ENCODE measurements around the gene MAF. TPM values are rescaled to one million over a fixed set of nuclear protein-coding genes. Genes with fewer than 3 reads are reported as not detected.

MAF gene
- total and polyA plus RNA-seq, 2 of the 13 experiments (the other 11 are each of a cell fraction or from before 2014, with no cell fraction given), result 0.07 to 0.31 TPM

DNA sequence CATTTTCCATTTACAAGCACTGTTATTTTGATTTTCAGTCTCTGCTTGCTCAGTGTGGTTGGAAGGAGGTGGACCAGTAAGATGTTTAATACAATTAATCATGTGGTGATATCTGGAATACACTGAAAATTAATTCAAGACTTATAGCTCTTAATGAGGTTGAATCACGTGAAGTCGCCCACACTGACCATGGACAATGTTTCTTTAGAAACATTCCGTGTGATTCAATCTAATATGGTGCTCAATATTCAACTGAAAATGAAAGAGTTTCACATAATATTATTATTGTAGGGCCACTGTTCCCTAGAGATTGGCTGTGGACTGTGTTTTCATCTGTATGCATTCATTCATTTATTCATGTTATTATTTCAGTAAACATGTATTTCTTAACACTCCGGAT lies 45.2 kb upstream of the MAF start:
- no peak for ATAC-seq
- BruUV-seq (replicated peaks), result no TSS peak
- H3K4me3 ChIP-seq (replicated peaks in 1 of 3; ENCODE audit: insufficient read depth in 1 of 3, low read depth in 2 of 3, low read length in 3 of 3), result no peak overlapping the region
- CTCF ChIA-PET (ENCODE audit: low intra/inter-chr PET ratio, low total read pairs), result no interaction called here
- no peaks in the 10 kb centered on the region for H3K9me3 ChIP-seq (ENCODE audit: low read length)
- H3K4me2 ChIP-seq (ENCODE audit: low read depth, low read length), result no peak overlapping the region
- H3K27me3 ChIP-seq (ENCODE audit: control insufficient read depth in 1 of 2, insufficient read depth in 2 of 2, low read length in 2 of 2), result no peaks in the 10 kb centered on the region; a peak in 1 of 5 replicates
- intact Hi-C loops (cut with micrococcal nuclease; ENCODE audit: unreplicated experiment) (no loop called here), in situ Hi-C loops (cut with HindIII; ENCODE audit: extremely low pct_ligation_motif_present, low pct_unique_long_range_greater_than_20kb) (no loop called here)
- no peaks in the 10 kb centered on the region for H3K79me2 ChIP-seq (ENCODE audit: insufficient read depth, low read length)
- no peak overlapping the region for H3K9ac ChIP-seq (ENCODE audit: insufficient read depth, low read depth, low read length)
- POLR2A ChIA-PET, result no interaction called here
- no peak overlapping the region for H3K27ac ChIP-seq (ENCODE audit: extremely low read length, insufficient read depth, low read length)
- no peaks in the 10 kb centered on the region for H4K20me1 ChIP-seq (ENCODE audit: insufficient read depth, low read length)
- H3K4me1 ChIP-seq (ENCODE audit: insufficient read depth, low read length), result no peaks in the 10 kb centered on the region
- no peak for DNase-seq (ENCODE audit: low spot score)
- H2AFZ ChIP-seq (ENCODE audit: low read length), result no peak overlapping the region
- WGBS (ENCODE audit: low lambda C conversion rate), result 52% methylated on average over 4 of the region's 4 CpGs
- no peak for FAIRE-seq
- no peaks in the 10 kb centered on the region for H3K36me3 ChIP-seq (replicated peaks in 1 of 2; ENCODE audit: control insufficient read depth in 1 of 2, insufficient read depth in 2 of 2, low read length in 2 of 2)
- no peak for TF ChIP-seq TOE1 (CRISPR knock-in tag; IDR thresholded peaks at IDR 0.05)

DNA sequence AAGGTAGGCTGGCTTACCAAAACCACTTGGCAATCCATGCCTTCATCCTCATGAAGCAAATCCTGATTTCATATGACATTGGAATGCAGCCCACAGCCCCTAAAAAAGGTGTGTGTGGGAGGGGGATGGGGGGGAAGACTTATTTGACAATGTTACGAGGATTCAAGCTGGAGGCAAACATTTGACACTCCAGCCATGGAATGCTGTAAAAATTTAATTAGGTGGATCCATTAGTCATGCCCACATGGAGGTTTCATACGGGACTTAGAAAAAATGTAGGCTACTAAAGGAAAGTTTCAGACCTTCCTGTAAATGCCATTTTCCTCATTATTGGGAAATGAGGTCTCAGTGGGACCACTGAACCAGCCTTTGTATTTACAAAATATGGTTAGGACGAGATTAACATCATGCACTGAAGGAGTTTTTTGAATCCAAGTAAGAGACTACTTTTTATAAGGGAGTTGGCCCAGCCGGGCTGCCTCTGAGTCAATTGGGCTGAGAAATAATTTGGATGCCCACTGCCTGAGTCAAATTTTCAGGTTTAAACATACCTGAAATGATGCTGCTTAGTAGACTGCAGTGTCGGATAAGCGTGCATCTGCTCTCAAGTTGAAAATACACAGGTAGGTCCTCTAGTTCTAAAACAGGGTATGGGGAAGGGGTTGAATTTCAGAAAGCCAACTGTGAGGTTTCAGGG lies 44.6 kb upstream of the MAF start:
- no peak for FAIRE-seq
- no peak overlapping the region for H3K4me3 ChIP-seq (replicated peaks in 1 of 3; ENCODE audit: insufficient read depth in 1 of 3, low read depth in 2 of 3, low read length in 3 of 3)
- no peak for ATAC-seq
- WGBS (ENCODE audit: low lambda C conversion rate), result 34% methylated on average over 6 of the region's 6 CpGs
- H2AFZ ChIP-seq (ENCODE audit: low read length), result no peak overlapping the region
- H3K9ac ChIP-seq (ENCODE audit: insufficient read depth, low read depth, low read length), result no peak overlapping the region
- H3K4me1 ChIP-seq (ENCODE audit: insufficient read depth, low read length), result no peaks in the 10 kb centered on the region
- no peaks in the 10 kb centered on the region for H4K20me1 ChIP-seq (ENCODE audit: insufficient read depth, low read length)
- intact Hi-C loops (cut with micrococcal nuclease; ENCODE audit: unreplicated experiment), result no loop called here
- no peak for DNase-seq (ENCODE audit: low spot score)
- no peaks in the 10 kb centered on the region for H3K79me2 ChIP-seq (ENCODE audit: insufficient read depth, low read length)
- H3K27me3 ChIP-seq (ENCODE audit: control insufficient read depth in 1 of 2, insufficient read depth in 2 of 2, low read length in 2 of 2), result no peaks in the 10 kb centered on the region; a peak in 1 of 5 replicates
- ChIA-PET POLR2A (no interaction called here), CTCF (ENCODE audit: low intra/inter-chr PET ratio, low total read pairs) (no interaction called here)
- no TSS peak for BruUV-seq (replicated peaks)
- in situ Hi-C loops (cut with HindIII; ENCODE audit: extremely low pct_ligation_motif_present, low pct_unique_long_range_greater_than_20kb), result no loop called here
- TF ChIP-seq, protein P1, sequence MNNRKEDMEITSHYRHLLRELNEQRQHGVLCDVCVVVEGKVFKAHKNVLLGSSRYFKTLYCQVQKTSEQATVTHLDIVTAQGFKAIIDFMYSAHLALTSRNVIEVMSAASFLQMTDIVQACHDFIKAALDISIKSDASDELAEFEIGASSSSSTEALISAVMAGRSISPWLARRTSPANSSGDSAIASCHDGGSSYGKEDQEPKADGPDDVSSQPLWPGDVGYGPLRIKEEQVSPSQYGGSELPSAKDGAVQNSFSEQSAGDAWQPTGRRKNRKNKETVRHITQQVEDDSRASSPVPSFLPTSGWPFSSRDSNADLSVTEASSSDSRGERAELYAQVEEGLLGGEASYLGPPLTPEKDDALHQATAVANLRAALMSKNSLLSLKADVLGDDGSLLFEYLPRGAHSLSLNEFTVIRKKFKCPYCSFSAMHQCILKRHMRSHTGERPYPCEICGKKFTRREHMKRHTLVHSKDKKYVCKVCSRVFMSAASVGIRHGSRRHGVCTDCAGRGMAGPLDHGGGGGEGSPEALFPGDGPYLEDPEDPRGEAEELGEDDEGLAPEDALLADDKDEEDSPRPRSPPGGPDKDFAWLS (CRISPR knock-in tag; IDR thresholded peaks at IDR 0.05; ENCODE audit: borderline replicate concordance), result no peak
- no peak for TF ChIP-seq CEBPG (CRISPR knock-in tag; IDR thresholded peaks at IDR 0.05)
- TF ChIP-seq, protein P2, sequence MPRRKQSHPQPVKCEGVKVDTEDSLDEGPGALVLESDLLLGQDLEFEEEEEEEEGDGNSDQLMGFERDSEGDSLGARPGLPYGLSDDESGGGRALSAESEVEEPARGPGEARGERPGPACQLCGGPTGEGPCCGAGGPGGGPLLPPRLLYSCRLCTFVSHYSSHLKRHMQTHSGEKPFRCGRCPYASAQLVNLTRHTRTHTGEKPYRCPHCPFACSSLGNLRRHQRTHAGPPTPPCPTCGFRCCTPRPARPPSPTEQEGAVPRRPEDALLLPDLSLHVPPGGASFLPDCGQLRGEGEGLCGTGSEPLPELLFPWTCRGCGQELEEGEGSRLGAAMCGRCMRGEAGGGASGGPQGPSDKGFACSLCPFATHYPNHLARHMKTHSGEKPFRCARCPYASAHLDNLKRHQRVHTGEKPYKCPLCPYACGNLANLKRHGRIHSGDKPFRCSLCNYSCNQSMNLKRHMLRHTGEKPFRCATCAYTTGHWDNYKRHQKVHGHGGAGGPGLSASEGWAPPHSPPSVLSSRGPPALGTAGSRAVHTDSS (CRISPR knock-in tag; conservative IDR thresholded peaks at IDR 0.05), result no peak
- no peak for TF ChIP-seq ZNF605 (CRISPR knock-in tag; IDR thresholded peaks at IDR 0.05)
- TF ChIP-seq FOXM1 (CRISPR knock-in tag; IDR thresholded peaks at IDR 0.05), result no peak
- TF ChIP-seq ZNF572 (CRISPR knock-in tag; IDR thresholded peaks at IDR 0.05), result no peak
- no peak for TF ChIP-seq ZNF589 (CRISPR knock-in tag; conservative IDR thresholded peaks at IDR 0.05)
- TF ChIP-seq KDM4B (CRISPR knock-in tag; IDR thresholded peaks at IDR 0.05), result no peak
- TF ChIP-seq, protein P3, sequence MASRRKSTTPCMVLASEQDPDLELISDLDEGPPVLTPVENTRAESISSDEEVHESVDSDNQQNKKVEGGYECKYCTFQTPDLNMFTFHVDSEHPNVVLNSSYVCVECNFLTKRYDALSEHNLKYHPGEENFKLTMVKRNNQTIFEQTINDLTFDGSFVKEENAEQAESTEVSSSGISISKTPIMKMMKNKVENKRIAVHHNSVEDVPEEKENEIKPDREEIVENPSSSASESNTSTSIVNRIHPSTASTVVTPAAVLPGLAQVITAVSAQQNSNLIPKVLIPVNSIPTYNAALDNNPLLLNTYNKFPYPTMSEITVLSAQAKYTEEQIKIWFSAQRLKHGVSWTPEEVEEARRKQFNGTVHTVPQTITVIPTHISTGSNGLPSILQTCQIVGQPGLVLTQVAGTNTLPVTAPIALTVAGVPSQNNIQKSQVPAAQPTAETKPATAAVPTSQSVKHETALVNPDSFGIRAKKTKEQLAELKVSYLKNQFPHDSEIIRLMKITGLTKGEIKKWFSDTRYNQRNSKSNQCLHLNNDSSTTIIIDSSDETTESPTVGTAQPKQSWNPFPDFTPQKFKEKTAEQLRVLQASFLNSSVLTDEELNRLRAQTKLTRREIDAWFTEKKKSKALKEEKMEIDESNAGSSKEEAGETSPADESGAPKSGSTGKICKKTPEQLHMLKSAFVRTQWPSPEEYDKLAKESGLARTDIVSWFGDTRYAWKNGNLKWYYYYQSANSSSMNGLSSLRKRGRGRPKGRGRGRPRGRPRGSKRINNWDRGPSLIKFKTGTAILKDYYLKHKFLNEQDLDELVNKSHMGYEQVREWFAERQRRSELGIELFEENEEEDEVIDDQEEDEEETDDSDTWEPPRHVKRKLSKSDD (CRISPR knock-in tag; IDR thresholded peaks at IDR 0.05; ENCODE audit: low read depth), result no peak
- TF ChIP-seq ZSCAN22 (CRISPR knock-in tag; IDR thresholded peaks at IDR 0.05), result no peak
- no peak for TF ChIP-seq POLR2AphosphoS5 (IDR thresholded peaks at IDR 0.05; ENCODE audit: low read depth, low read length)
- no peak for TF ChIP-seq HMG20A (CRISPR knock-in tag; IDR thresholded peaks at IDR 0.05; ENCODE audit: borderline replicate concordance)
- no peak for TF ChIP-seq ZNF451 (CRISPR knock-in tag; IDR thresholded peaks at IDR 0.05)
- no peak overlapping the region for H3K27ac ChIP-seq (ENCODE audit: extremely low read length, insufficient read depth, low read length)
- no peaks in the 10 kb centered on the region for H3K36me3 ChIP-seq (replicated peaks in 1 of 2; ENCODE audit: control insufficient read depth in 1 of 2, insufficient read depth in 2 of 2, low read length in 2 of 2)
- no peaks in the 10 kb centered on the region for H3K9me3 ChIP-seq (ENCODE audit: low read length)
- H3K4me2 ChIP-seq (ENCODE audit: low read depth, low read length), result no peak overlapping the region
